H1 (cell line): ENCODE results near the gene SLC35A2.

Source experiments
- CREB1 ChIP-seq: IDR thresholded peaks from 2 replicates; pipeline ENCODE4 v1.6.1; 2012; ENCODE audit warnings: inconsistent platforms
- EGR1 ChIP-seq: IDR thresholded peaks from 2 replicates; pipeline ENCODE4 v1.6.1; 2011; ENCODE audit warnings: low read depth, low read length, borderline replicate concordance
- EP300 ChIP-seq, 2 experiments: IDR thresholded peaks; 1 replicate in 1 of 2; 2 replicates in 1 of 2; pipeline ENCODE4 v1.6.1; 2011 to 2012; ENCODE audit warnings: low read depth in 2 of 2, low read length in 2 of 2, mild to moderate bottlenecking in 2 of 2, borderline replicate concordance in 1 of 2, inconsistent platforms in 1 of 2, moderate library complexity in 1 of 2
- EZH2 ChIP-seq: fragments of 200-600 bp; sonication (generic); IDR thresholded peaks from 2 replicates; pipeline ENCODE4 v1.7.1; 2012; ENCODE audit warnings: low read depth, mild to moderate bottlenecking, moderate library complexity, low read length, inconsistent platforms; ENCODE audit not compliant: severe bottlenecking
- POLR2A ChIP-seq, 2 experiments: IDR thresholded peaks; 1 replicate in 1 of 2; 2 replicates in 1 of 2; pipeline ENCODE4 v1.6.1; 2011; ENCODE audit warnings: low read depth in 2 of 2, low read length in 2 of 2, mild to moderate bottlenecking in 2 of 2; ENCODE audit errors: control extremely low read depth in 1 of 2
- RFX5 ChIP-seq: IDR thresholded peaks from 2 replicates; pipeline ENCODE4 v1.6.1; 2011; ENCODE audit warnings: low read depth, low read length, improper control_type of control experiment, borderline replicate concordance
- TAF1 ChIP-seq: IDR thresholded peaks from 2 replicates; pipeline ENCODE4 v1.6.1; 2011; ENCODE audit warnings: mild to moderate bottlenecking, low read depth, low read length
- TF ChIP-seq, protein P1 (sequence below), 3 experiments: IDR thresholded peaks; 1 replicate in 2 of 3; 2 replicates in 1 of 3; pipeline versions ENCODE4 v1.5.1 to v1.6.1; 2011; ENCODE audit warnings: low read length in 3 of 3, mild to moderate bottlenecking in 3 of 3, inconsistent platforms in 2 of 3, low read depth in 1 of 3, moderate library complexity in 1 of 3; ENCODE audit not compliant: insufficient read depth in 1 of 3; ENCODE audit errors: control extremely low read depth in 1 of 3
- TF ChIP-seq, protein P2 (sequence below): IDR thresholded peaks from 2 replicates; pipeline ENCODE4 v1.6.1; 2011; ENCODE audit warnings: low read length, improper control_type of control experiment

DNA sequence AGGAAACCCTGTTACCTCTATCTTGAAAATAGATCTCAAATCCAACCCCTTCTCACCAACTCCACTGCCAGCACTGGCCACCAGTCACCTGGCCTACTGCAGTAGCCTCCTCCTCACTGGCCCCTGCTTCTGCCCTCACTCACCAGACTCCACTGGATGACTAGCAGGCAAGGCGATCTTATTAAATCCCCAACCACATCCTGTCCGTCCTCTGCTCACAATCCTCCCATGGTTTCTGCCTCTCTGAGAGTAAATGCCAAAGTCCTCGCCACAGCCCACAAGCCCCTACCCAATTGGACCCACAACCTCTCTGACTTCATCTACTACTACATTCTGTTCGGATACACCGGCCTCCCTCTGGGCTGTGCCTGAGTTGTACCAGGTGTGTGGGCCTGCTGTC, 12.8 kb upstream of the SLC35A2 start:
- no peak for TF ChIP-seq RFX5
- TF ChIP-seq, protein P1, sequence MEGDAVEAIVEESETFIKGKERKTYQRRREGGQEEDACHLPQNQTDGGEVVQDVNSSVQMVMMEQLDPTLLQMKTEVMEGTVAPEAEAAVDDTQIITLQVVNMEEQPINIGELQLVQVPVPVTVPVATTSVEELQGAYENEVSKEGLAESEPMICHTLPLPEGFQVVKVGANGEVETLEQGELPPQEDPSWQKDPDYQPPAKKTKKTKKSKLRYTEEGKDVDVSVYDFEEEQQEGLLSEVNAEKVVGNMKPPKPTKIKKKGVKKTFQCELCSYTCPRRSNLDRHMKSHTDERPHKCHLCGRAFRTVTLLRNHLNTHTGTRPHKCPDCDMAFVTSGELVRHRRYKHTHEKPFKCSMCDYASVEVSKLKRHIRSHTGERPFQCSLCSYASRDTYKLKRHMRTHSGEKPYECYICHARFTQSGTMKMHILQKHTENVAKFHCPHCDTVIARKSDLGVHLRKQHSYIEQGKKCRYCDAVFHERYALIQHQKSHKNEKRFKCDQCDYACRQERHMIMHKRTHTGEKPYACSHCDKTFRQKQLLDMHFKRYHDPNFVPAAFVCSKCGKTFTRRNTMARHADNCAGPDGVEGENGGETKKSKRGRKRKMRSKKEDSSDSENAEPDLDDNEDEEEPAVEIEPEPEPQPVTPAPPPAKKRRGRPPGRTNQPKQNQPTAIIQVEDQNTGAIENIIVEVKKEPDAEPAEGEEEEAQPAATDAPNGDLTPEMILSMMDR (IDR thresholded peaks at IDR 0.05; ENCODE audit: control extremely low read depth in 1 of 3, insufficient read depth in 1 of 3, low read depth in 1 of 3, low read length in 3 of 3): no peak
- TF ChIP-seq EZH2: no peak
- no peak for TF ChIP-seq EP300 (IDR thresholded peaks at IDR 0.05; ENCODE audit: borderline replicate concordance in 1 of 2, low read depth in 2 of 2, low read length in 2 of 2)
- TF ChIP-seq POLR2A (IDR thresholded peaks at IDR 0.05; ENCODE audit: control extremely low read depth in 1 of 2, low read depth in 2 of 2, low read length in 2 of 2): no peak
- TF ChIP-seq CREB1: no peak
- no peak for TF ChIP-seq EGR1
- TF ChIP-seq, protein P2, sequence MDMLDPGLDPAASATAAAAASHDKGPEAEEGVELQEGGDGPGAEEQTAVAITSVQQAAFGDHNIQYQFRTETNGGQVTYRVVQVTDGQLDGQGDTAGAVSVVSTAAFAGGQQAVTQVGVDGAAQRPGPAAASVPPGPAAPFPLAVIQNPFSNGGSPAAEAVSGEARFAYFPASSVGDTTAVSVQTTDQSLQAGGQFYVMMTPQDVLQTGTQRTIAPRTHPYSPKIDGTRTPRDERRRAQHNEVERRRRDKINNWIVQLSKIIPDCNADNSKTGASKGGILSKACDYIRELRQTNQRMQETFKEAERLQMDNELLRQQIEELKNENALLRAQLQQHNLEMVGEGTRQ: no peak
- no peak for TF ChIP-seq TAF1
